Endothelial cell of umbilical vein (primary cell): ENCODE measurements around the gene SORCS1.

Source experiments
- CTCF ChIP-seq, 2 donors: IDR thresholded peaks; 1 replicate in 1 of 2; 2 replicates in 1 of 2; pipeline ENCODE4 v1.5.1; 2011; ENCODE audit warnings: low read length in 2 of 2, mild to moderate bottlenecking in 2 of 2, moderate library complexity in 2 of 2, control low read depth in 1 of 2, inconsistent platforms in 1 of 2, low read depth in 1 of 2; ENCODE audit not compliant: insufficient read depth in 1 of 2; ENCODE audit errors: extremely low read depth in 1 of 2
- EZH2 ChIP-seq: IDR thresholded peaks from 2 replicates; pipeline ENCODE4 v1.6.1; 2012; ENCODE audit warnings: borderline replicate concordance, low read depth, mild to moderate bottlenecking, moderate library complexity, low read length, inconsistent platforms; ENCODE audit not compliant: severe bottlenecking
- FOS ChIP-seq: IDR thresholded peaks from 2 replicates; pipeline ENCODE4 v1.6.1; 2011; ENCODE audit warnings: mild to moderate bottlenecking, low read length, moderate library complexity, borderline replicate concordance; ENCODE audit not compliant: insufficient read depth
- GATA2 ChIP-seq: IDR thresholded peaks from 2 replicates; pipeline ENCODE4 v1.7.0; 2011; ENCODE audit warnings: low read depth, mild to moderate bottlenecking, moderate library complexity, mixed read lengths, low read length; ENCODE audit not compliant: insufficient read length, insufficient read depth
- POLR2A ChIP-seq: IDR thresholded peaks from 2 replicates; pipeline ENCODE4 v1.6.1; 2012; ENCODE audit warnings: low read depth, mild to moderate bottlenecking, control low read depth, low read length
- POLR2AphosphoS5 ChIP-seq: IDR thresholded peaks from 2 replicates; pipeline ENCODE4 v1.6.1; 2012; ENCODE audit warnings: low read depth, mild to moderate bottlenecking, control low read depth, low read length, moderate library complexity; ENCODE audit not compliant: insufficient read depth
- TF ChIP-seq, protein P1 (sequence below): IDR thresholded peaks from 2 replicates; pipeline ENCODE4 v1.6.1; 2011; ENCODE audit not compliant: insufficient read depth, insufficient read length

DNA sequence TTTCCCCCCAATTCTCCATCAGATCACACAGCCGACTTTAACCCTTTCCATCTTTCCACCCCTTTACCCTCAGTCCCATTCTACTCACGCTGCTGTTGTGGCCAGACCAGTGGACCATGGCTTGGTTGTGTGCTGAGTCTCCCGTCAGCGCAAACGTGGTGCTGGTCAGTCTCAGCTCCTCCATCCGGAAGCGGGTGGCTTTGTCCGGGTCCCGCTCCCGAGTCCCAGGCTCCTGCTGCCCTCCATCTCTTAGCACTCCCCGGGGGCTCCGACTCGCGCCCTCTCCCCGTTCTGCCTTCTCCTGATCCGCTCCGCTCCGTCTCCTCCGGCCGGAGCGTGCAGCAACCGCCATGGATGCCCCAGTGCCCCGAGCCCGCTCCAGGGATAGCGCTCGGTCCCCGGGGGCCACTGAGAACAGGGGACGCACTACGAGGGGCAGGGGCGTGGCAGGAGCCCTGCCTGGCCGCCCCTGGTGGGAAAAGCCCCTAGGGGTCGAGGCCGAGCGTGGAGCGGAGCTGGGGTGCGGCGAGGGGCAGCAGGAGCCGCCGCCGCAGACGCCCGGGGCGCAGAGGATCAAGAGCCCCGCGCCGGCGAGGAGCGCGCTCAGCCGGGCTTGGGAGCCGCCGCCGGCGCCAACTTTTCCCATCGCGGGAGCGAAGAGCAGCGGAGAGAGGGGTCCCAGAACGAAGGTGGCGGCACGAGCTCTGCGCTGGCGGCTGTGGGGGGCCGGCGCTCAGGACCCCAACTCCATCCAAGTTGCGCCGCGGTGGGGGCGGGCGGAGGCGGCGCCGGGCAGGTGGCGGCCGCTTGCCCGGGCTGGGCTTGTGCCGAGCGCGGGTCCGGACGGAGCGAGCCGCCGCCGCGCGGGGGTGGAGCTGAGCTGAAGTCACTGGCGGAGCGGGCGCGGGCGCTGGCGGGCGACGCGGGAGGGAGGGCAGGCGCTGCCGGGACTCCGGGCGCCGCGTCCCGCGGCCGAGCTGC lies at the start of gene SORCS1:
- TF ChIP-seq CTCF (IDR thresholded peaks at IDR 0.05; ENCODE audit: extremely low read depth in 1 of 2, insufficient read depth in 1 of 2, low read depth in 1 of 2, low read length in 2 of 2), result no peak
- no peak for TF ChIP-seq POLR2AphosphoS5
- TF ChIP-seq POLR2A, result no peak
- no peak for TF ChIP-seq EZH2
- TF ChIP-seq FOS, result no peak
- TF ChIP-seq, protein P1, sequence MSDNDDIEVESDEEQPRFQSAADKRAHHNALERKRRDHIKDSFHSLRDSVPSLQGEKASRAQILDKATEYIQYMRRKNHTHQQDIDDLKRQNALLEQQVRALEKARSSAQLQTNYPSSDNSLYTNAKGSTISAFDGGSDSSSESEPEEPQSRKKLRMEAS, result no peak
- TF ChIP-seq GATA2, result no peak
